Endothelial cell of umbilical vein (primary cell): ENCODE measurements around the gene CHST15. TPM values are rescaled to one million over a fixed set of nuclear protein-coding genes. Genes with fewer than 3 reads are reported as not detected.

Source experiments
- BruUV-seq: library from RNA; stranded (reverse); fragments of 400-500 nt; replicated peaks from 2 replicates; lab custom pipeline; 2021; lab: Mats Ljungman, UMichigan
- CTCF ChIA-PET: fragments of 300-600, 350-600 bp; sonication (Branson Sonifier 250); formaldehyde crosslinking; loops from one replicate; lab custom pipeline; 2021; ENCODE audit warnings: antibody characterized with exemption, inconsistent platforms; lab: Charles Lee
- POLR2A ChIA-PET: fragments of 300-600, 350-600 bp; sonication (Branson Sonifier 250); formaldehyde crosslinking; loops from one replicate; lab custom pipeline; 2021; ENCODE audit warnings: antibody characterized with exemption, inconsistent platforms; lab: Charles Lee
- DNase-seq: peaks from one replicate; pipeline ENCODE4 v3.0.0-alpha.2; 2011; ENCODE audit warnings: low read depth, low spot score
- FAIRE-seq: peaks from 2 replicates; lab custom pipeline; 2011; peaks lifted over from hg19 to GRCh38; lab: Jason Lieb, UNC
- H2AFZ ChIP-seq: 2 replicates; pipeline ENCODE4 v1.6.0; 2012; ENCODE audit warnings: low read depth, low read length, control low read depth, inconsistent platforms
- H3K27ac ChIP-seq: 2 replicates; pipeline ENCODE4 v1.5.1; 2011; ENCODE audit warnings: low read depth, mild to moderate bottlenecking, control low read depth, low read length, moderate library complexity; ENCODE audit not compliant: insufficient read depth
- H3K27me3 ChIP-seq, 2 experiments: 2 replicates each; pipeline versions ENCODE4 v1.6.0 to v1.6.1; 2011; ENCODE audit warnings: low read length in 2 of 2, mixed read lengths in 1 of 2; ENCODE audit not compliant: control insufficient read depth in 2 of 2, insufficient read depth in 2 of 2
- H3K36me3 ChIP-seq, 2 experiments: 2 replicates in 1 of 2; 3 replicates in 1 of 2; pipeline ENCODE4 v1.5.1; 2011; ENCODE audit warnings: low read length in 2 of 2, mild to moderate bottlenecking in 1 of 2, moderate library complexity in 1 of 2; ENCODE audit not compliant: control insufficient read depth in 2 of 2, insufficient read depth in 2 of 2; ENCODE audit errors: extremely low read depth in 1 of 2
- H3K4me1 ChIP-seq: 3 replicates; pipeline ENCODE4 v1.5.1; 2011; ENCODE audit warnings: mild to moderate bottlenecking, low read length; ENCODE audit not compliant: control insufficient read depth, insufficient read depth; ENCODE audit errors: extremely low read depth
- H3K4me2 ChIP-seq: 2 replicates; pipeline ENCODE4 v1.6.1; 2011; ENCODE audit warnings: low read length, control low read depth, mixed read lengths; ENCODE audit not compliant: insufficient read depth
- H3K4me3 ChIP-seq, 3 experiments: fragments of 200-600 bp in 1 of 3; sonication (generic), shearing (Covaris generic) in 1 of 3; replicated peaks in 1 of 3; 2 replicates each; pipeline ENCODE4 v1.5.1; 2011 to 2016; ENCODE audit warnings: control low read depth in 3 of 3, low read length in 3 of 3, mild to moderate bottlenecking in 2 of 3, inconsistent platforms in 1 of 3, low read depth in 1 of 3, moderate library complexity in 1 of 3; ENCODE audit not compliant: insufficient read depth in 1 of 3
- H3K79me2 ChIP-seq: 2 replicates; pipeline ENCODE4 v1.6.0; 2012; ENCODE audit warnings: low read length, inconsistent platforms; ENCODE audit not compliant: control insufficient read depth, insufficient read depth
- H3K9ac ChIP-seq: replicated peaks from 2 replicates; pipeline ENCODE3; 2011; ENCODE audit warnings: low read length, control low read depth; ENCODE audit not compliant: insufficient read depth; ENCODE audit errors: extremely low read depth
- H3K9me1 ChIP-seq: replicated peaks from 3 replicates; pipeline ENCODE4 v1.6.0; 2011; ENCODE audit warnings: mild to moderate bottlenecking, low read length; ENCODE audit not compliant: control insufficient read depth, insufficient read depth; ENCODE audit errors: extremely low read depth
- H3K9me3 ChIP-seq: replicated peaks from 2 replicates; pipeline ENCODE4 v1.5.1; 2012; ENCODE audit warnings: low read length, inconsistent platforms; ENCODE audit not compliant: control insufficient read depth, insufficient read depth
- H4K20me1 ChIP-seq: replicated peaks from 2 replicates; pipeline ENCODE3; 2011; ENCODE audit warnings: mild to moderate bottlenecking, low read length; ENCODE audit not compliant: control insufficient read depth, insufficient read depth; ENCODE audit errors: extremely low read depth
- CTCF ChIP-seq, 2 donors: IDR thresholded peaks; 1 replicate in 1 of 2; 2 replicates in 1 of 2; pipeline ENCODE4 v1.5.1; 2011; ENCODE audit warnings: low read length in 2 of 2, mild to moderate bottlenecking in 2 of 2, moderate library complexity in 2 of 2, control low read depth in 1 of 2, inconsistent platforms in 1 of 2, low read depth in 1 of 2; ENCODE audit not compliant: insufficient read depth in 1 of 2; ENCODE audit errors: extremely low read depth in 1 of 2
- EZH2 ChIP-seq: IDR thresholded peaks from 2 replicates; pipeline ENCODE4 v1.6.1; 2012; ENCODE audit warnings: borderline replicate concordance, low read depth, mild to moderate bottlenecking, moderate library complexity, low read length, inconsistent platforms; ENCODE audit not compliant: severe bottlenecking
- FOS ChIP-seq: IDR thresholded peaks from 2 replicates; pipeline ENCODE4 v1.6.1; 2011; ENCODE audit warnings: mild to moderate bottlenecking, low read length, moderate library complexity, borderline replicate concordance; ENCODE audit not compliant: insufficient read depth
- GATA2 ChIP-seq: IDR thresholded peaks from 2 replicates; pipeline ENCODE4 v1.7.0; 2011; ENCODE audit warnings: low read depth, mild to moderate bottlenecking, moderate library complexity, mixed read lengths, low read length; ENCODE audit not compliant: insufficient read length, insufficient read depth
- JUN ChIP-seq: IDR thresholded peaks from 2 replicates; pipeline ENCODE4 v1.6.1; 2011; ENCODE audit warnings: borderline replicate concordance, low read depth; ENCODE audit not compliant: insufficient read length, insufficient read depth
- MAX ChIP-seq: IDR thresholded peaks from 2 replicates; pipeline ENCODE4 v1.6.1; 2011; ENCODE audit not compliant: insufficient read depth, insufficient read length
- MYC ChIP-seq: IDR thresholded peaks from one replicate; pipeline ENCODE4 v1.6.1; 2011; ENCODE audit warnings: mild to moderate bottlenecking, low read depth, low read length
- POLR2A ChIP-seq: IDR thresholded peaks from 2 replicates; pipeline ENCODE4 v1.6.1; 2012; ENCODE audit warnings: low read depth, mild to moderate bottlenecking, control low read depth, low read length
- POLR2AphosphoS5 ChIP-seq: IDR thresholded peaks from 2 replicates; pipeline ENCODE4 v1.6.1; 2012; ENCODE audit warnings: low read depth, mild to moderate bottlenecking, control low read depth, low read length, moderate library complexity; ENCODE audit not compliant: insufficient read depth
- dilution Hi-C: fragments of 300-500 bp; cut with MboI; formaldehyde crosslinking; loops from one replicate; pipeline ENCODE4 v1.15.0; 2019; ENCODE audit warnings: low sequenced_read_pairs; ENCODE audit not compliant: extremely low pct_ligation_motif_present
- intact Hi-C: fragments of 100-400 bp; cut with micrococcal nuclease; formaldehyde crosslinking; loops from one replicate; pipeline ENCODE4 v1.10.0; 2022
- polyA plus RNA-seq, 4 experiments: library from polyadenylated mRNA; depleted of rRNA in 3 of 4; stranded (reverse) in 3 of 4; unstranded in 1 of 4; fragments of >200 nt; gene quantifications; 2 replicates each; pipeline versions ENCODE4 v1.2.1 to v1.2.3, GENCODE V29; 2011 to 2012; ENCODE audit warnings: missing spikeins in 1 of 4
- total RNA-seq: library from RNA; stranded (reverse); gene quantifications from 2 replicates; pipeline ENCODE4 v1.2.3, GENCODE V29; 2021

Gene CHST15
- total and polyA plus RNA-seq, 2 donors (not counting 3 experiments of a cell fraction or from before 2014, with no cell fraction given) = 23.1 to 29.2 TPM

GRCh38 chr10:124119216-124119615 lies 25.8 kb upstream of the CHST15 start:
- no TSS peak for BruUV-seq
- no peak for TF ChIP-seq POLR2A
- TF ChIP-seq CTCF (IDR thresholded peaks at IDR 0.05; ENCODE audit: extremely low read depth in 1 of 2, insufficient read depth in 1 of 2, low read depth in 1 of 2, low read length in 2 of 2) = no peak
- TF ChIP-seq JUN = no peak
- TF ChIP-seq GATA2 = no peak
- no peak for TF ChIP-seq MYC
- no peak for TF ChIP-seq POLR2AphosphoS5
- TF ChIP-seq MAX = no peak
- TF ChIP-seq FOS = no peak
- TF ChIP-seq EZH2 = no peak
- H3K36me3 ChIP-seq = no peaks in the 10 kb centered on the region
- no peak for FAIRE-seq
- ChIA-PET POLR2A (interaction anchor here (0.7 to 1.5 kb wide), 2 partner anchors 13 to 36 kb away, joined by 3 to 7 read pairs; no protein-coding TSS in a partner anchor), CTCF (interaction anchor here (0.7 to 2.1 kb wide), 7 partner anchors 14 to 270 kb away, joined by 3 to 8 read pairs (median 4); no protein-coding TSS in a partner anchor)
- H3K9me1 ChIP-seq = no peaks in the 10 kb centered on the region
- dilution Hi-C loops = no loop called here
- no peaks in the 10 kb centered on the region for H3K9me3 ChIP-seq
- no peaks in the 10 kb centered on the region for H4K20me1 ChIP-seq
- intact Hi-C loops = loop anchor here (1.0 kb wide), 1 partner anchor 13 kb away; no protein-coding TSS in a partner anchor
- peak overlapping the region; percentile 87 for H3K27ac ChIP-seq
- no peak for DNase-seq
- H3K79me2 ChIP-seq = no peaks in the 10 kb centered on the region
- H2AFZ ChIP-seq = no peak overlapping the region
- no peaks in the 10 kb centered on the region for H3K27me3 ChIP-seq
- peaks cover 21% of the 10 kb centered on the region for H3K4me1 ChIP-seq
- H3K4me2 ChIP-seq = no peak overlapping the region
- H3K4me3 ChIP-seq = no peak overlapping the region
- H3K9ac ChIP-seq = peak overlapping the region; percentile 17
